DND-41 (cell line): Measurements from ENCODE around the gene CLBA1.

Experiments used
- EZH2 ChIP-seq: IDR thresholded peaks from 3 replicates; pipeline ENCODE4 v1.6.1; 2012; ENCODE audit warnings: borderline replicate concordance, low read depth, mild to moderate bottlenecking, moderate library complexity, low read length, inconsistent platforms; ENCODE audit not compliant: severe bottlenecking
- TF ChIP-seq, protein P1 (sequence below): IDR thresholded peaks from 2 replicates; pipeline ENCODE4 v1.5.1; 2012; ENCODE audit warnings: borderline replicate concordance, low read length, moderate library complexity, mild to moderate bottlenecking; ENCODE audit not compliant: poor library complexity, severe bottlenecking; ENCODE audit errors: extremely low read depth

DNA sequence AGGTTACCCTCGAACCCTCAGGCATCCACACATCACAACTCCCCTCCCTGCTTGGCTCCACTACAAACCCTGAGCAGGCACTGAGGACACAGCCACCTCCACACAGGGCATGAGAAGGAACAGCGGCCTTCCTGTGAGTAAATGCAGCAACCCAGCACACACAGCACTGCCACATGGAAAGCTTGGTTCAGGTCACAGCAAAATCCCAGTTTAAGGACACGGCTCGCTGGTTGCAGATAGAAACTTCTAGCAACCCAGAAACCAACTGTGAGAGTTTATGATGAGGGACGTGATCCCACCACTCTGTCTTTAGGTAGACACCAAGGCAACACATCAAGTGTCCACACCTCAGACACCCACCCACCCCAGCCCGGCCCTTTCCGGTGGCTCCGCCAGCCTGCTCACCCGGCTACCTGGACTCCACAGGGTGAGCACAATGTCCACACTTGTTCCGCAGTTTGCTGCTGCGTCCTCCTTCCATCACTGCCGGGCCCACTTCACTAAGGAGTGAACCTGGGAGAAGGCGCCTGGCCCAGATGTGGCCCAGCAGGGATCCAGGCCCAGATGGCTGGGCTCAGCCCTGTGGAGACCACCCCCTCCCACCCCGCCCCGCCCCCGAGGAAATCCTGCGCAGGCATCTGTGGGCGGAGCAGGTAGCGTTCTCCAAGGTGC is 22.1 kb downstream of the CLBA1 start:
- TF ChIP-seq, protein P1, sequence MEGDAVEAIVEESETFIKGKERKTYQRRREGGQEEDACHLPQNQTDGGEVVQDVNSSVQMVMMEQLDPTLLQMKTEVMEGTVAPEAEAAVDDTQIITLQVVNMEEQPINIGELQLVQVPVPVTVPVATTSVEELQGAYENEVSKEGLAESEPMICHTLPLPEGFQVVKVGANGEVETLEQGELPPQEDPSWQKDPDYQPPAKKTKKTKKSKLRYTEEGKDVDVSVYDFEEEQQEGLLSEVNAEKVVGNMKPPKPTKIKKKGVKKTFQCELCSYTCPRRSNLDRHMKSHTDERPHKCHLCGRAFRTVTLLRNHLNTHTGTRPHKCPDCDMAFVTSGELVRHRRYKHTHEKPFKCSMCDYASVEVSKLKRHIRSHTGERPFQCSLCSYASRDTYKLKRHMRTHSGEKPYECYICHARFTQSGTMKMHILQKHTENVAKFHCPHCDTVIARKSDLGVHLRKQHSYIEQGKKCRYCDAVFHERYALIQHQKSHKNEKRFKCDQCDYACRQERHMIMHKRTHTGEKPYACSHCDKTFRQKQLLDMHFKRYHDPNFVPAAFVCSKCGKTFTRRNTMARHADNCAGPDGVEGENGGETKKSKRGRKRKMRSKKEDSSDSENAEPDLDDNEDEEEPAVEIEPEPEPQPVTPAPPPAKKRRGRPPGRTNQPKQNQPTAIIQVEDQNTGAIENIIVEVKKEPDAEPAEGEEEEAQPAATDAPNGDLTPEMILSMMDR: no peak
- no peak for TF ChIP-seq EZH2
